Progenitor cell of endocrine pancreas (in vitro differentiated cells): Measurements from ENCODE around the gene CSF2. TPM values are rescaled to one million over a fixed set of nuclear protein-coding genes. Genes with fewer than 3 reads are reported as not detected.

Source experiments
- DNase-seq: peaks from one replicate; pipeline ENCODE4 v3.0.0; 2021; ENCODE audit warnings: low spot score; ENCODE audit not compliant: unreplicated experiment
- H3K27ac Mint-ChIP-seq: 2 replicates; pipeline ENCODE4 v1.8.0; 2021; ENCODE audit warnings: mild to moderate bottlenecking, moderate library complexity, mixed read lengths
- H3K27me3 Mint-ChIP-seq: 2 replicates; pipeline ENCODE4 v1.8.0; 2021; ENCODE audit warnings: mixed read lengths
- H3K36me3 Mint-ChIP-seq: 2 replicates; pipeline ENCODE4 v1.8.0; 2022; ENCODE audit warnings: mixed read lengths; ENCODE audit not compliant: insufficient read depth
- H3K4me1 Mint-ChIP-seq: 2 replicates; pipeline ENCODE4 v1.8.0; 2021; ENCODE audit warnings: low read depth, mixed read lengths
- H3K4me3 Mint-ChIP-seq: 2 replicates; pipeline ENCODE4 v1.8.0; 2021; ENCODE audit warnings: low read depth, mild to moderate bottlenecking, moderate library complexity, mixed read lengths
- H3K9me3 Mint-ChIP-seq: 2 replicates; pipeline ENCODE4 v1.8.0; 2021; ENCODE audit warnings: low read depth, mixed read lengths
- CTCF ChIP-seq: fragments of 200-600 bp; sonication (generic); IDR thresholded peaks from one replicate; pipeline ENCODE4 v1.5.0; 2021; ENCODE audit warnings: antibody characterized with exemption, mild to moderate bottlenecking; ENCODE audit not compliant: unreplicated experiment
- total RNA-seq: library from RNA; stranded (reverse); gene quantifications from 2 replicates; pipeline ENCODE4 v1.2.1, GENCODE V29; 2021

CSF2 gene
- total RNA-seq, 1 donor from 2014 or later, result not detected

GRCh38 chr5:132110195-132110594 lies 36.6 kb downstream of the CSF2 start:
- no peaks in the 10 kb centered on the region for H3K9me3 Mint-ChIP-seq
- no peak overlapping the region for H3K4me3 Mint-ChIP-seq
- no peak overlapping the region for H3K27ac Mint-ChIP-seq
- TF ChIP-seq CTCF, result no peak
- H3K36me3 Mint-ChIP-seq, result no peaks in the 10 kb centered on the region
- H3K4me1 Mint-ChIP-seq, result no peaks in the 10 kb centered on the region
- DNase-seq, result no peak
- no peaks in the 10 kb centered on the region for H3K27me3 Mint-ChIP-seq

DNA sequence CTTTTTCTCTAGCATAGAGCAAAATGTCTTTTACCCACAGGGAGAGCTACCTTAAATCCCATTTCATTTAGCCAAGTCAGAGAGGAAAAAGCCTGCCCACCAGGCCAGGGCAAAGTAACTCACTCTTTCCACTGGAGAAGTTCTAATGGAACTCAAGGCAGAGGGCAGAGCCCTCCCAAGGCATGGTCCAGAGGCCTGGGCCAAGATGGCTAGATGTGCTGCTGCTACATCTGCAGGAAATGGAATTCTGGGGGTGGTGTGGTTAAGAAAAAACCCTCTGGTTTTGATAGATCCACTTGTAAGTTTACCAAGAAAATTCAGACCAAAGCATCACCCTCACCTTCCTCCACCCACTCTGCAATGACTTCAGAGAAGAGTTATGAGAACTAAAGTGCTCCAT lies 37.3 kb downstream of the CSF2 start:
- H3K4me3 Mint-ChIP-seq, result no peak overlapping the region
- H3K9me3 Mint-ChIP-seq, result no peaks in the 10 kb centered on the region

DNA sequence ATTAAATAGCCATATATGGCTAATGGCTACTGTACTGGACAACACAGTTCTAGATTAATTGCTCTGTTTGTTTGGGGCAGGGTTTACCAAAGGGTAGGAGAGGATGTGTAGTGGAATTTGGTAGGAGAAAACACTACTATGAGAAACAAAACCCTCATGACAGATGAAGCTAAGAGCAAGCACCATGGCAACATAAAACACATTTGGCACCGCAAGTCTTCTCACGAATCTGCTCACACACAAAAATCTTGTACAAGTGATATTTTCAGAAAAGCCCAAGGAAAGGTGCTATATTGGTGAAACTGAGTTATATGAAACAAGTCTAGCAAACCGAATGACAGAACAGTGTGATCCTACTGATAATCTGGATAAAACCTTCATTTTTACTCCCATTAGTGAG lies 38.5 kb downstream of the CSF2 start:
- no peak for TF ChIP-seq CTCF
- Mint-ChIP-seq H3K9me3 (no peaks in the 10 kb centered on the region), H3K36me3 (no peaks in the 10 kb centered on the region), H3K27me3 (no peaks in the 10 kb centered on the region), H3K27ac (no peak overlapping the region), H3K4me1 (peaks cover 2% of the 10 kb centered on the region), H3K4me3 (no peak overlapping the region)
- DNase-seq, result no peak

More for the DNA sequence above, 37.3 kb downstream of the CSF2 start:
- Mint-ChIP-seq H3K36me3 (no peaks in the 10 kb centered on the region), H3K27ac (peak overlapping the region; percentile 3), H3K27me3 (no peaks in the 10 kb centered on the region), H3K4me1 (no peaks in the 10 kb centered on the region)
- no peak for DNase-seq
- TF ChIP-seq CTCF, result no peak

- Mint-ChIP-seq H3K4me1 (peaks cover 3% of the 10 kb centered on the region), H3K36me3 (no peaks in the 10 kb centered on the region), H3K4me3 (no peak overlapping the region), H3K9me3 (no peaks in the 10 kb centered on the region), H3K27me3 (no peaks in the 10 kb centered on the region), H3K27ac (no peak overlapping the region)
- DNase-seq, result no peak
- no peak for TF ChIP-seq CTCF
Observed at GRCh38 chr5:132114150-132115121, 40.8 kb downstream of the CSF2 start.

- Mint-ChIP-seq H3K4me1 (peaks cover 3% of the 10 kb centered on the region), H3K27me3 (no peaks in the 10 kb centered on the region), H3K27ac (no peak overlapping the region), H3K9me3 (no peaks in the 10 kb centered on the region), H3K36me3 (no peaks in the 10 kb centered on the region), H3K4me3 (no peak overlapping the region)
- no peak for DNase-seq
- no peak for TF ChIP-seq CTCF
Observed at GRCh38 chr5:132115375-132115774, 41.8 kb downstream of the CSF2 start.
